Muscle of leg (tissue), 11 donors: ENCODE data around the gene SLFN12L. TPM values are rescaled to one million over a fixed set of nuclear protein-coding genes. Genes with fewer than 3 reads are reported as not detected.
"Not testable (repeated sequence)": the region's sequence is repeated elsewhere in the genome, so short reads cannot be mapped to it uniquely, and the experiment has no call there.

ENCODE experiments used
- DNase-seq: peaks from one replicate; pipeline ENCODE4 v3.0.0; 2013
- H3K27ac ChIP-seq: one replicate; pipeline ENCODE4 v1.5.1; 2013; ENCODE audit warnings: mild to moderate bottlenecking, low read length, control low read depth
- H3K27me3 ChIP-seq: one replicate; pipeline ENCODE4 v1.6.1; 2013; ENCODE audit warnings: low read length; ENCODE audit not compliant: control insufficient read depth, insufficient read depth
- H3K36me3 ChIP-seq: one replicate; pipeline ENCODE4 v1.6.1; 2013; ENCODE audit warnings: low read length; ENCODE audit not compliant: control insufficient read depth, insufficient read depth
- H3K4me1 ChIP-seq: one replicate; pipeline ENCODE4 v1.6.1; 2013; ENCODE audit warnings: low read length; ENCODE audit not compliant: control insufficient read depth, insufficient read depth
- H3K4me3 ChIP-seq: one replicate; pipeline ENCODE4 v1.5.1; 2013; ENCODE audit warnings: low read length, control low read depth
- H3K9me3 ChIP-seq: replicated peaks from 2 replicates; pipeline ENCODE4 v1.6.1; 2013; ENCODE audit warnings: low read depth, low read length; ENCODE audit not compliant: control insufficient read depth
- WGBS: methylation state at CpG from one replicate; pipeline ENCODE4 v1.1.5; 2013; ENCODE audit warnings: missing lambda C conversion rate; ENCODE audit not compliant: insufficient coverage; 5-methylcytosine and 5-hydroxymethylcytosine counted together
- polyA plus RNA-seq, 8 donors: library from polyadenylated mRNA; unstranded; fragments of 120-200 nt; gene quantifications; one replicate each; pipeline versions ENCODE4 v1.2.1 to v1.2.3, GENCODE V29; 2013; ENCODE audit warnings: inconsistent platforms in 1 of 8, low replicate concordance in 1 of 8; ENCODE audit not compliant: insufficient read length in 8 of 8, insufficient read depth in 1 of 8
- total RNA-seq: library from RNA; stranded (reverse); fragments of 120-200 nt; gene quantifications from one replicate; pipeline ENCODE4 v1.2.4, GENCODE V29; 2013

SLFN12L gene
- total and polyA plus RNA-seq, 9 donors: 0.06 to 0.57 (median 0.12) TPM

- no peak overlapping the region for H3K27ac ChIP-seq
- no peaks in the 10 kb centered on the region for H3K9me3 ChIP-seq
- no peaks in the 10 kb centered on the region for H3K4me1 ChIP-seq
- no peak overlapping the region for H3K4me3 ChIP-seq
- no CpG with 5 or more reads among the region's 5 CpGs for WGBS
- no peak for DNase-seq
- H3K27me3 ChIP-seq: peaks cover 14% of the 10 kb centered on the region
- H3K36me3 ChIP-seq: no peaks in the 10 kb centered on the region
Observed at GRCh38 chr17:35477248-35477647, 60.2 kb downstream of the SLFN12L start.

DNA sequence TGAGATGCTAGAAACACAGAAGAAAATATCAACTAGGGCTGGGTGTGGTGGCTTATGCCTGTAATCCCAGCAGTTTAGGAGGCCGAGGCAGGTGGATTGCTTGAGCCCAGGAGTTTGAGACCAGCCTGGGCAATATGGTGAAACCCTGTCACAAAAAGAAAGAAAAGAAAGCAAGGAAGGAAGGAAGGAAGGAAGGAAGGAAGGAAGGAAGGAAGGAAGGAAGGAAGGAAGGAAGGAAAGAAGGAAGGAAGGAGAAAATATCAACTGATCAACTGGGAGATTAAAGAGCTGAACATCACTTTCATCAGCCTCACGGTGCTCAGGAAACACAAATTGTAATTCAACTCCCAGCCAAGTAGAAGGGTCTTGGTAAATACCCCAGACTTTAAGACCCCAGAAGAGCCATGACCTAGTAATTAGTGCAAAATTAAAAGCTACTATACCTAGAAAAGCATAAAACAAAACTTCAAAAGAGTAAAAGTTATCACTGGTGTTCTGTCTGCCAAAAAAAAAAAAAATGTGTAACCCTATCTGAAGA, 61.1 kb downstream of the SLFN12L start:
- H3K27ac ChIP-seq: no peak overlapping the region
- no peak overlapping the region for H3K4me3 ChIP-seq
- peaks cover 11% of the 10 kb centered on the region for H3K27me3 ChIP-seq
- 63% methylated on average over 1 of the region's 2 CpGs for WGBS
- no peaks in the 10 kb centered on the region for H3K36me3 ChIP-seq
- H3K4me1 ChIP-seq: no peaks in the 10 kb centered on the region
- DNase-seq: no peak
- no peaks in the 10 kb centered on the region for H3K9me3 ChIP-seq

DNA sequence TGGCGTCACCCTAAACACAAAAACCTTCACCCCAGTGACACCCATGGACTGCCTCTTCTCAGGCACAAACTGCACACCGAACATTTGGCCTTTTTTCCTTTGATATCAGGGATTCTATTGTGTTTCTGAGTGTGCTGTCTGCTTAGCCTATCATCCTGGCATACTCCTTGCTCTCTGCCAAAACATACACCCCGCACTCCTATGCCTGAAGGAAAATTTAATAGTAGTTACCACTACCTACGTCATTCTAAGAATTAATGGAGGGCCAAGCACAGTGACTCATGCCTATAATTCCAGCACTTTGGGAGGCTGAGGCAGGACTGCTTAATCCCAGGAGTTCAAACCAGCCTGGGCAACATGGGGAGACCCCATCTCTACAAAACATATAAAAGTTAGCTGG, 69.0 kb downstream of the SLFN12L start:
- Histone ChIP-seq H3K4me1 (no peaks in the 10 kb centered on the region), H3K9me3 (no peaks in the 10 kb centered on the region), H3K27ac (no peak overlapping the region), H3K4me3 (no peak overlapping the region), H3K36me3 (no peaks in the 10 kb centered on the region), H3K27me3 (peaks cover 9% of the 10 kb centered on the region)
- WGBS: no CpG with 5 or more reads among the region's 4 CpGs
- DNase-seq: no peak

DNA sequence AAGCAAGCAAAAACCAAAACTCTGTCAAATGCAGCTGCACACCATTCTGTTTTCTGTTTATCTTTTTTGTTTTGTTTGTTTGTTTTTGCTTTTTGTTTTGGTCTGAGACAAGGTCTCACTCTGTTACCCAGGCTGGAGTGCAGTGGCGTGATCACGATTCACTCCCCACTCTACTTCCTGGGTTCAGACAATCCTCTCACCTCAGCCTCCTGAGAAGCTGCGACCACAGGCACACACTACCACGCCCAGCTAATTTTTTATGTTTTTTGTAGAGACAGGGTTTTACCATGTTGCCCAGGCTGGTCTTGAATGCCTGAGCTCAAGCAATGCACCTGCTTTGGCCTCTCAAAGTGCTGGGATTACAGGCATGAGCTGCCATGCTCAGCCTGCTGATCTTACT, 69.7 kb downstream of the SLFN12L start:
- H3K4me1 ChIP-seq: no peaks in the 10 kb centered on the region
- no peaks in the 10 kb centered on the region for H3K36me3 ChIP-seq
- H3K27me3 ChIP-seq: peaks cover 13% of the 10 kb centered on the region
- no peak overlapping the region for H3K4me3 ChIP-seq
- WGBS: no CpG with 5 or more reads among the region's 4 CpGs
- no peaks in the 10 kb centered on the region for H3K9me3 ChIP-seq
- H3K27ac ChIP-seq: no peak overlapping the region
- DNase-seq: no peak

DNA sequence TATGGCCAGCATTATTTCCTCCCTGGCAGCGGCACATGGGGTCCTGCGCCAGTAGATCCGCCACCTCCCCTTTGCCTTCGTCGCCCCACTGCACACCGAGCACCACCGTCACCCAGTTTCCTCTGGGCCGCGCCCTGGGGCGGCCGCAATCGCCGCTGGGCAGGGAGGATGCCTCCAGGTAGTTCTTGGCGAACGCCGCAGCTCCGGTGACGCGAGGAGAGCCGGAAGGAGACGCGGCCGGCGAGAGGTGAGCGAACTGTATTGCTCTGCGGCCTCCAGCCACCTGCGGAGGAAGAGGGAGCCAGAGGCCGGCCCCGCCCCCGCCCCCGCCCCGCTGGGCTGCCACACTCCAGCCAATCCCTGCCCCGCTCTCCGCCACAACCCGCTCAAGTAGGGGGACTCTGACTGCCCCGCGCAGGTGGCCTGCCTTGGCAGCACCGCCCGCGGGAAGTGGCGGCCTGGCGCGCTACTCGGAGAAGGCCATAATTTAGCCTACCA, 77.1 kb downstream of the SLFN12L start:
- WGBS: under 1% methylated on average over 37 of the region's 44 CpGs
- no peaks in the 10 kb centered on the region for H3K9me3 ChIP-seq
- no peak overlapping the region for H3K27ac ChIP-seq
- H3K4me3 ChIP-seq: no peak overlapping the region
- peak; percentile 21 for DNase-seq
- no peaks in the 10 kb centered on the region for H3K36me3 ChIP-seq
- H3K27me3 ChIP-seq: peaks cover 29% of the 10 kb centered on the region
- H3K4me1 ChIP-seq: peaks cover 5% of the 10 kb centered on the region

- H3K36me3 ChIP-seq, DNase-seq, H3K4me3 ChIP-seq, H3K9me3 ChIP-seq, H3K27ac ChIP-seq, H3K4me1 ChIP-seq: not testable (repeated sequence)
- WGBS: 85% methylated on average over 5 of the region's 5 CpGs
- H3K27me3 ChIP-seq: peaks cover 35% of the 10 kb centered on the region
Observed at GRCh38 chr17:35454035-35454434, 83.4 kb downstream of the SLFN12L start.

DNA sequence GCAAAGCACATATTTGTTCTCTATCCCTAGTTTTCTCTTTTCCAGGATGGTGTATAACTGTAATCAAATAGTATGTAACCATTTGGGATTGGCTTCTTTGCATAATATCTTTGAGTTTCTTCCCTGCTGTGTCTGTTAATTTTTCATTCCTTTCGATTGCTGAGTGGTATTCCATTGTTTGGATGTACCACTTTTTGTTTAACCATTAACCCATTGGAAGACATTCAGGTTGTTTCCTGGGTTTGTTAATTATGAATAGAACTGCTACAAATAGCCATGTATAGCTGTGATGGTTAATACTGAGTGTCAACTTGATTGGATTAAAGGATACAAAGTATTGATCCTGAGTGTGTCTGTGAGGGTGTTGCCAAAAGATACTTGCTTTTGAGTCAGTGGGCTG, 84.3 kb downstream of the SLFN12L start:
- peaks cover 15% of the 10 kb centered on the region for H3K4me1 ChIP-seq
- peaks cover 44% of the 10 kb centered on the region for H3K27me3 ChIP-seq
- H3K4me3 ChIP-seq: no peak overlapping the region
- DNase-seq: no peak
- no peak overlapping the region for H3K27ac ChIP-seq
- H3K9me3 ChIP-seq: no peaks in the 10 kb centered on the region
- H3K36me3 ChIP-seq: no peaks in the 10 kb centered on the region
- no CpG with 5 or more reads among the region's 1 CpG for WGBS

DNA sequence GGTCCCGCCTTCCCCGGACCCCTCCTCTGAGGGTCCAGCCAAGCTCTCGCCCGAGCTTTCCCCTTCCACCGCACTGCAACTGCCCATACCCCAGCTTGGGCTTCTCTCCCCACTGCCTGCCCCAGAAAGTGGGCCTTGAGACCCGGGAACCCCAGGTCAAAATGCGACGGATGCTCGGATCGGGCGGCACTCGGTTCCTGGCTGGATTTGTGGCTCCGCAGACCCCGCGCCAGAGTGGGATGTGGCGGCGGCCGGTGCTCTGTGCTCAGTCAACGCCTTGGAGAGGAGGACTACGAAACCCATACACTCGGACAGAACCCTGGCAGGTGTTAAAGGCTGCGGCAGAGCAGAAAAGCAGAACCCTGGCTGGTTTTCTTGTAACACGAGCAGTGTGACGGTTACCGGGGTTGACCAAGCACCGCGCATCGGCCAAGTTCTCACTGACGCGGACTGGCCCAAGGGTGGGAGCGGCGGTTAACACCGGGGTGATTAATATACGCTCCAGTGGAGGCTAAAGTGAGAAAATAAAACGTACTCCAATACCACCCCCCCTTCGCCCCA, 88.0 kb downstream of the SLFN12L start:
- under 1% methylated on average over 23 of the region's 36 CpGs for WGBS
- H3K36me3 ChIP-seq: no peaks in the 10 kb centered on the region
- H3K4me1 ChIP-seq: peaks cover 25% of the 10 kb centered on the region
- DNase-seq: peak; percentile 36
- H3K27me3 ChIP-seq: peaks cover 39% of the 10 kb centered on the region
- peak overlapping the region; percentile 24 for H3K4me3 ChIP-seq
- no peaks in the 10 kb centered on the region for H3K9me3 ChIP-seq
- H3K27ac ChIP-seq: no peak overlapping the region

DNA sequence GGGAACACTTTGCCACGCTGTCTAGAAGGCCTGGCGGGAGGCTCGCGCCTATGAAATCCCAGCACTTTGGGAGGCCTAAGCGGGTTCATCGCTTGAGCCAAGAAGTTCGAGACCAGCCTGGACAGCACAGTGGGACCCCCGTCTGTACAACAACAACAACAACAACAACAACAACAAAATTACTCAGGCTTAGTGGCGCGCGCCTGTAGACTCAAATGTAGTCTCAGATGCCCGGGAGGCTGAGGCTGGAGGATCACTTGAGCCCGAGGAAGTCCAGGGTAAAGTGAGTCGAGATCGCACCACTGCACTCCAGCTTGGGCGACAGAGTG, 88.6 kb downstream of the SLFN12L start:
- Histone ChIP-seq H3K4me3 (peak overlapping the region; percentile 50), H3K27ac (no peak overlapping the region), H3K27me3 (peaks cover 35% of the 10 kb centered on the region), H3K4me1 (peaks cover 25% of the 10 kb centered on the region), H3K36me3 (no peaks in the 10 kb centered on the region), H3K9me3 (no peaks in the 10 kb centered on the region)
- no peak for DNase-seq
- 17% methylated on average over 12 of the region's 16 CpGs for WGBS

- Histone ChIP-seq H3K36me3 (no peaks in the 10 kb centered on the region), H3K4me1 (peaks cover 25% of the 10 kb centered on the region), H3K27me3 (peaks cover 35% of the 10 kb centered on the region), H3K27ac (peak within 1 kb of the TSS; percentile 51), H3K4me3 (peak within 1 kb of the TSS; percentile 50), H3K9me3 (no peaks in the 10 kb centered on the region)
- WGBS: 2% methylated on average over 44 of the region's 44 CpGs
- DNase-seq: peak; percentile 74
Observed at GRCh38 chr17:35448214-35448898, 89.1 kb downstream of the SLFN12L start, which contains the start of gene SLFN13. TSS of gene SLFN13 (minus strand) at chr17:35448766. CDS start at chr17:35445680, 3,086 bp downstream.
